Measurements from ENCODE around the gene RPRML.
A peak's percentile ranks its signal among the peaks of the same experiment; 100 is the strongest.

Gene RPRML

DNA sequence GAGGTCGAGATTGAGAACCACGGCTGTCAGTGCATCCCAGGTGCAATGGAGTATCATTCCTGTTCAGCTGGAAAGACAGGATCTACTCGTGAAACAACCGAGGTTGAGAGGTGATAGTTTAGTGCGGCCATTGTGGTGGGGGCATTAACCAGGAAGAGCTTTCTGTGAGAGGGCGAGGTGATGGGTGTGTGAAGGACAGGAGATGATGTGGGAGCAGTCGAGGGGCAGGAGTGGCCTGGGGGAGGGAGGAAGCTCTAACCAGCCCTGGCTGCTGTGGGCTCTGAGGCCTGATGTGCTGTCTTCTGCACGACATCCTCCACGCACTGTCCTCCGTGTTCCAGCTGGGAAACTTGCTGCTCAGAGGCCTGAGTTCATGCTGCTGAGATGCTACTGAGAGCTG, 34.1 kb downstream of the RPRML start:
- no peak for DNase-seq

DNA sequence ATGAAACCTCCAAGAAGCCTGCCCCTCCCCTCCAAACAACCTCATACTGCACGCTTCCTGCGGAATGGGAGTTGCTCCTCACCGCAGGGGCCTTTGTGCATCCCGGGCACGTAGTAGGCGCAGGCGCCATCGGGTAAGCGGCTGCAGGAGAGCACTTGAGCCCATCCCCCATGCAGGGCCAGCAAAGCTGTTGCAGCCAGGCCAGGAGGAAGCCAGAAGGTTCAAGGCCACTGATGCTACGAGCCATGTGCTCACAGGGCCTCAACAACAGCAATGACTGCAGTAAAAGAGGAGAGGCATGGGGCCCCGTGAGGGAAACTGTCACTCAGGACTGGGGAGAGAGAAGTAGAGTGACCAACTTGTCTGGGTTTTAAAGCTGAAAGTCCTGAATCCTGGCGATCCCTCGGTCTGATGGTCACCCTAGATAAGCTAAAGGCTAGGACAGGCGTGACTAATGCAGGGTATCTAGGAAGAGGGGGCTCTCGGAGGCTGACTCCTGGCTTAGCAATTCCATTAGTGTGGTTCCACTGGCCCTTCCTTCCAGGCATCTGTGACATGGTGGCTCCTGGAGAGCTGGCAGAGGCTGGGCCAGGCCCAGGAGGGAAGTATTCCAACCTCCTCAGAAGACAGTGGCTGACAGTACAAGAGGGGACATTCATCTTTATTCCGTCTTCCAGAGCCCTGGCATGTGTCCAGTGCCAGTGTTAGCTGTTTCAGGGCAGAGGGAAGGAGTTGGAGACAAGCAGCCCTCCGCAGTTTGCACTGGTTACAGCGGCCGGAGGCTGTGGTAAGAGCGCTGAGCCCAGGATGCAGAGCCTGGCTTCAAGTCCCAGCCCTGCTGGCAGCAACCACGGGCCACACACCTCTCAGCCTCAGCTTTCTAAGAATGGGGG, 35.3 kb downstream of the RPRML start:
- DNase-seq: peak in 10 of 14 donors; percentile 4 to 49 (median 30)

GRCh38 chr17:46943218-46943500, 35.9 kb downstream of the RPRML start:
- no peak for DNase-seq

DNA sequence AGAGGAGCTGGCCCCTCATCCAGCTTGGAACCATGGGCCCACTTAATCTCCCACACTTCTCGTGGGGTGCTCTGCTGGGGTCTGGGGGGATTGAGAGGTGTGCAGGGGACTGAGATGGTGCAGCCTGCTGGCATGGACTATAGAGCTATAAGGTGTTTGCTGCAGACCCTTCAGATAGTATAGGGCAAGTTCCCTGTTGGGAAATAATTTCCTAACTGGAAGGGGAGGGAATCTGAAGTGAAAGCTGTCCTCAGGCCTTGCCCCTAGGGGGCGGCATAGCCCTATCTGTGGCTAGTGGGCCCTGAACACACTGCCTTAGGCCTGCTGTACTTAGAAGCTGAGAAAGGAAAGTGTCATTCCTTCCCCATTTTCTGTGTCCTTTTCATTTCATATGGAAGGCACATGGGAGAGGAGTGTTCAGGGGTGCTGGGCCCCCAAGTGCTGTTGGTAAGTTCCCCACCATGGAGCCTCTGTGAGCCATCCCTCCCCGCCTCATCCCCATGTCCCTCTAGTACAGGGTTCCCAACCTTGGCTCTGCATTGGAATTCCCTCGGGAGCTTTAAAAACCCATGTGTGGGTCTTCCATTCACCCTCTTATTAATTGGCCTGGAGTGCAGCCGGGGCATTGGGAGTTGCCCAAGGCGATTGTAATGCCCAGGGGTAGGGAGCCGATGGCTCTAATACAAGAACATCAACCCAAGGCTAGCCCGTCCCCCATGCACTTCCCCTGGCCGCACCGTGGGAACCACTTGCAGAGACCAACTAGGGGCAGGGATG, 36.4 kb downstream of the RPRML start:
- peak in 9 of 14 donors; percentile 7 to 51 (median 21) for DNase-seq

DNA sequence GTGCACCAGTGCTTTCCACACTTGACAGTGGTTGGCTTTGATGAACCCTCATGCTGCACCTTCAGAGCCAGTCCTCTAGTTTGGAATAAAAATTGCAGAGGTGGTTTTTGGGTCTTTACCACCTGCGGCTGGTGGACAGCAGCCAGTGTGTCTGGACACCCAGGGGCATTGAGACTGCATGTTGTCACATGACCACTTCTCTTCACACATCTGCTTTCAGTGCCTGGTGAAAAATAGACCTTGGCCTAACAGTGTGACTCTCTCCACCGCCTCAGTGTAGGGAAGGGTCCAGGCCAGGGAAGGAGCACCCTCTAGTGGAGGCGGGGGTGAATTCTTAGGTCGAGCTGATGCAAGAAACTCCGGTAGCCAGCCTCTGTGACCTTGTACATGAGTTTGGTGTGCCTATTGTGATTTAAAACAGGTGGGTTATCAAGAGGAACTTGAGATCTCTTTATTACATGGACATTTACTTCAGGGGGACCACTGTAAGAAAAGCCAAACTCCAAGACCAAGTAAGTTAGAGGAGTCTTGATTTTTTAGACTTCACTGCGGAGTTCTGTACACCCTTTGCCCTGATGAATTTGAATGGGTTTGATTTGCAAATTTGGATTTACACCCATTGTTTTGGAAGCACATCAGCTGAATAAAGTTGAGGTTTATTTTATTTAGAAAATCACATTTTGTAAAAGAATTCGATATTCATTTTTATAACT, 38.2 kb downstream of the RPRML start:
- DNase-seq: peak in 12 of 14 donors; percentile 15 to 72 (median 54)

- DNase-seq: no peak
Measured at GRCh38 chr17:46935658-46936266, 43.3 kb downstream of the RPRML start.

DNA sequence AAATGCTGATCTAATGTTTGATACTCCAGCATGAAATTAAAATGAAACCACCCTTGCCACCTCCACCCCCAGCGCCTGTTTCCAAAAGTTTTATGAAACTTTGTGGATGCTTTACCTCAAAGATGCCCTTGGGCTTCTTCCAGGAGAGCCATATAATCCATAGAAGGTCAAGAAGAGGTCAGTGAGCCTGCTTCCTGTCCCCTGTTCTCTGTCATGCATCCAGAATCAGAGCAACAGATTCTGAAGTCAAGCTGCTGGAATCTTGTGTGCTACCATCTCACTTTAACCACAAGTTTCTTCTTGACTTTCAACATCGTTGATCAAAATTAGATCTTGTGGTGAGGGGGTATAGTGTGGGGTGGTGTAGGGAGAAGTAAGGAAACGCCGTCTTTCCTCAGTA, 47.5 kb downstream of the RPRML start:
- no peak for DNase-seq

- no peak for DNase-seq
Measured at GRCh38 chr17:46930051-46930450, 49.0 kb downstream of the RPRML start.

GRCh38 chr17:46929413-46929812, 49.6 kb downstream of the RPRML start:
- DNase-seq: no peak

DNA sequence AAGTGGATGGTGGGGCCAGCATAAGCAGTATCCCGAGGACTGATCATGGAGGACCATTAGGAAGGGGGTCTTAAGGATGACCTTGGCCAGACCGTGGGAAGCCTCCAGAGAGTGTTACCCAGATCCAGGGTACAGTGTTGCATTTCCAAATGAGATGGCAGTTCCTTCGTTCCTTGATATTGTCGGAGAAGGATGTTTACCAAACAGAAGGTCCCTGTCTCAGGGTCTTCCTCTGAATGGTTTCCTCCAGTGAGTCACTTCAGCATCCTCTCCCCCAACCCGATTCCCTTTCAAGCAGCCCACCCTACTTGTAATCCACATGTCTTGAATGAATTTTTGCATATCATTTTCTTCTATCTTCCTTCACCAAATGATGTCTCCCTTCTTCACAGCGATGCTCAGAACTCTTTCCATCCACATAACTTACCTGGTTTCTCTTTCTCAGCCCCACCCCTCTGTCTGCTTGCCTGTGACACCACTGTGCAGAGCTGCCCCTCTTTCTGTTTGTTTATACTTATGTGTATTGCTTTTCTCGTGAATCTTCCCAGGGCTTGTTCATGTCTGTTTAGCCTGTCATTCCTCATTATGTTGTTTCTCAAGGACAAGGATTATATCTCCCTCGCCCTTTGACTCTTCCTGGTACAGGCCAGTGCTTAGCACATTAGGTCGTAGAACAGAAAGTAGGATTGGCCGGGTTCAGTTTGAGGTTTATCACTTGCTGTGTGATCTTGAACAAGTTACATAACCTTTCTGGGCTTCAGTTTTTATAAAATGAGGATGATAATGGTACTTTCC, 50.4 kb downstream of the RPRML start:
- DNase-seq: no peak

Measured in C1 segment of cervical spinal cord (tissue), 14 donors.